Measurements from ENCODE around the gene WBP4. TPM values are rescaled to one million over a fixed set of nuclear protein-coding genes. Genes with fewer than 3 reads are reported as not detected.

WBP4 gene
- polyA plus RNA-seq, 1 of the 3 experiments (the other 2 are of a cell fraction), result 6.4 TPM

- no peaks in the 10 kb centered on the region for H3K9me3 ChIP-seq
- H3K79me2 ChIP-seq (ENCODE audit: insufficient read depth), result peaks cover 63% of the 10 kb centered on the region
- CTCF ChIA-PET, result no interaction called here
- no peak overlapping the region for H3K4me3 ChIP-seq (ENCODE audit: low read depth in 2 of 2, low read length in 1 of 2)
- H3K27ac ChIP-seq (ENCODE audit: low read depth in 2 of 2, low read length in 1 of 2), result no peak overlapping the region
- no peaks in the 10 kb centered on the region for H3K27me3 ChIP-seq (ENCODE audit: insufficient read depth)
- peaks cover 7% of the 10 kb centered on the region; the same call in 1 of the 2 replicates for H4K20me1 ChIP-seq (ENCODE audit: insufficient read depth)
- TF ChIP-seq SMC3 (IDR thresholded peaks at IDR 0.05; ENCODE audit: low read depth, low read length), result no peak
- TF ChIP-seq USF1 (IDR thresholded peaks at IDR 0.05; ENCODE audit: borderline replicate concordance, low read depth), result no peak
- TF ChIP-seq FOXJ3 (CRISPR knock-in tag; IDR thresholded peaks at IDR 0.05), result no peak
- no peak for TF ChIP-seq RCOR1 (IDR thresholded peaks at IDR 0.05; ENCODE audit: low read length)
- no peak for TF ChIP-seq FOSL2 (IDR thresholded peaks at IDR 0.05; ENCODE audit: borderline replicate concordance, low read depth)
- no peak for TF ChIP-seq YY1 (IDR thresholded peaks at IDR 0.05; ENCODE audit: low read depth)
- TF ChIP-seq POLR2AphosphoS5 (IDR thresholded peaks at IDR 0.05; ENCODE audit: low read depth, low read length), result no peak
- TF ChIP-seq NRF1 (IDR thresholded peaks at IDR 0.05; ENCODE audit: low read depth, low read length), result no peak
- no peak for TF ChIP-seq EP300 (IDR thresholded peaks at IDR 0.05; ENCODE audit: borderline replicate concordance in 1 of 2, low read depth in 1 of 2, low read length in 1 of 2)
- TF ChIP-seq GABPA (IDR thresholded peaks at IDR 0.05; ENCODE audit: low read depth), result no peak
- no peak for TF ChIP-seq NFIC (IDR thresholded peaks at IDR 0.05; ENCODE audit: borderline replicate concordance)
- TF ChIP-seq MAX (IDR thresholded peaks at IDR 0.05; ENCODE audit: low read depth), result no peak
- no peak for TF ChIP-seq PBX3 (IDR thresholded peaks at IDR 0.05)
- no peak for TF ChIP-seq RFX5 (IDR thresholded peaks at IDR 0.05; ENCODE audit: low read length)
- no peak for TF ChIP-seq IRF3 (IDR thresholded peaks at IDR 0.05; ENCODE audit: low read depth, low read length)
- TF ChIP-seq GATA2 (CRISPR knock-in tag; IDR thresholded peaks at IDR 0.05), result no peak
- peaks cover 7% of the 10 kb centered on the region for H3F3A ChIP-seq (replicated peaks; ENCODE audit: insufficient read depth)
- no peak for DNase-seq
- no peak overlapping the region for H3K9ac ChIP-seq
- H3K4me1 ChIP-seq (ENCODE audit: control insufficient read depth in 1 of 2, insufficient read depth in 2 of 2, low read depth in 1 of 2, low read length in 1 of 2), result no peaks in the 10 kb centered on the region
- no peak overlapping the region for H3K4me2 ChIP-seq
- no peak overlapping the region for H2AFZ ChIP-seq (ENCODE audit: low read depth)
- peaks cover 0 to 12% of the 10 kb centered on the region in 2 experiments for H3K36me3 ChIP-seq (replicated peaks in 1 of 2; ENCODE audit: control insufficient read depth in 1 of 2, insufficient read depth in 2 of 2, low read length in 1 of 2)
- WGBS (ENCODE audit: low lambda C conversion rate), result 92% methylated on average over 4 of the region's 4 CpGs
- POLR2A ChIA-PET, result no interaction called here
- no peaks in the 10 kb centered on the region for H3K9me2 ChIP-seq
Observed at GRCh38 chr13:41049480-41050440, 11.5 kb upstream of the WBP4 start.
